ENCODE results near the gene RAPH1. TPM values are rescaled to one million over a fixed set of nuclear protein-coding genes. Genes with fewer than 3 reads are reported as not detected.

RAPH1 gene
- total and polyA plus RNA-seq, 9 of the 15 experiments (the other 6 are each of a cell fraction or from before 2014, with no cell fraction given): 0.07 to 0.71 (median 0.27) TPM

DNA sequence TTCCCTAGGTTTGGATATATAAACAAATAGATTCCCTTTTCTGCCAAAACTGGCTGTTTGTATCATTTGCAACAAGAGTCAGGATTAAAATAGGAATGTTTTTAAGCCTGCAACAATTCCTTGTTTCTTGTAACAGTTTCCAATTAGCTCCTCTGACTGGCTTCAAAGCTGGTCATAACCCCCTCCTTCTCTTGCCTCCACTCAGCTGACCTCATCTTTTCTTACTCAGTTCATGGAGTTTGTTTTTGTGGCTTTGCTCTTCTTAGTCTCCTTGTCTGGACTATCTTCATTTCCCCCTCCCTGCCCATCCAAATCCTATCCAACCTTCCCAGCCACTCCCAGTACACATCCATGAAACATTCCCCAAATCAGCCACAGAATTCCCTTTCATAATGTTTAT is 14.3 kb upstream of the RAPH1 start:
- no TSS peak for BruUV-seq (replicated peaks)
- no peak overlapping the region for H3K27ac ChIP-seq (ENCODE audit: extremely low read depth, low read depth, low read length)
- peaks cover 0 to 11% of the 10 kb centered on the region in 2 experiments; a peak in 3 of 5 replicates for H3K27me3 ChIP-seq (ENCODE audit: control insufficient read depth in 2 of 2, insufficient read depth in 2 of 2, low read length in 2 of 2)
- H3K4me3 ChIP-seq: no peak overlapping the region
- no peak overlapping the region for H3K9ac ChIP-seq (ENCODE audit: insufficient read depth in 1 of 2, low read depth in 2 of 2, low read length in 2 of 2)
- no peak overlapping the region for H3K4me2 ChIP-seq (ENCODE audit: insufficient read depth, low read length)
- FAIRE-seq (no peak), ATAC-seq (no peak), DNase-seq (ENCODE audit: extremely low read depth in 1 of 4, low spot score in 3 of 4) (no peak)
- H3K36me3 ChIP-seq (ENCODE audit: control insufficient read depth, insufficient read depth, low read length): no peaks in the 10 kb centered on the region
- intact Hi-C loops (cut with micrococcal nuclease): no loop called here
- POLR2A ChIA-PET: no interaction called here
- no peaks in the 10 kb centered on the region for H3K4me1 ChIP-seq (replicated peaks in 1 of 2; ENCODE audit: control insufficient read depth in 2 of 2, insufficient read depth in 2 of 2, low read length in 2 of 2)
- H4K20me1 ChIP-seq (replicated peaks; ENCODE audit: control insufficient read depth, insufficient read depth, low read length): no peaks in the 10 kb centered on the region
- no peaks in the 10 kb centered on the region for H3K9me1 ChIP-seq (ENCODE audit: control insufficient read depth, insufficient read depth, low read length)
- H2AFZ ChIP-seq (ENCODE audit: low read depth, low read length): no peak overlapping the region
- CTCF ChIA-PET (ENCODE audit: low intra/inter-chr PET ratio): no interaction called here
- in situ Hi-C loops (cut with MboI): no loop called here
- H3K79me2 ChIP-seq (ENCODE audit: control insufficient read depth, insufficient read depth, low read length): no peaks in the 10 kb centered on the region
- H3K9me3 ChIP-seq (replicated peaks; ENCODE audit: control insufficient read depth, insufficient read depth, low read depth, low read length): no peaks in the 10 kb centered on the region
- TF ChIP-seq ZNF174 (CRISPR knock-in tag; IDR thresholded peaks at IDR 0.05): no peak
- no peak for TF ChIP-seq ILK (tag; IDR thresholded peaks at IDR 0.05; ENCODE audit: borderline replicate concordance, low read depth)
- TF ChIP-seq ZFPM2 (CRISPR knock-in tag; IDR thresholded peaks at IDR 0.05): no peak
- TF ChIP-seq, protein P1, sequence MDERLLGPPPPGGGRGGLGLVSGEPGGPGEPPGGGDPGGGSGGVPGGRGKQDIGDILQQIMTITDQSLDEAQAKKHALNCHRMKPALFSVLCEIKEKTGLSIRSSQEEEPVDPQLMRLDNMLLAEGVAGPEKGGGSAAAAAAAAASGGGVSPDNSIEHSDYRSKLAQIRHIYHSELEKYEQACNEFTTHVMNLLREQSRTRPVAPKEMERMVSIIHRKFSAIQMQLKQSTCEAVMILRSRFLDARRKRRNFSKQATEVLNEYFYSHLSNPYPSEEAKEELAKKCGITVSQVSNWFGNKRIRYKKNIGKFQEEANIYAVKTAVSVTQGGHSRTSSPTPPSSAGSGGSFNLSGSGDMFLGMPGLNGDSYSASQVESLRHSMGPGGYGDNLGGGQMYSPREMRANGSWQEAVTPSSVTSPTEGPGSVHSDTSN (CRISPR knock-in tag; IDR thresholded peaks at IDR 0.05; ENCODE audit: low read depth): no peak
- TF ChIP-seq, protein P1 (tag; conservative IDR thresholded peaks at IDR 0.05; ENCODE audit: low read depth): no peak
- TF ChIP-seq, protein P2, sequence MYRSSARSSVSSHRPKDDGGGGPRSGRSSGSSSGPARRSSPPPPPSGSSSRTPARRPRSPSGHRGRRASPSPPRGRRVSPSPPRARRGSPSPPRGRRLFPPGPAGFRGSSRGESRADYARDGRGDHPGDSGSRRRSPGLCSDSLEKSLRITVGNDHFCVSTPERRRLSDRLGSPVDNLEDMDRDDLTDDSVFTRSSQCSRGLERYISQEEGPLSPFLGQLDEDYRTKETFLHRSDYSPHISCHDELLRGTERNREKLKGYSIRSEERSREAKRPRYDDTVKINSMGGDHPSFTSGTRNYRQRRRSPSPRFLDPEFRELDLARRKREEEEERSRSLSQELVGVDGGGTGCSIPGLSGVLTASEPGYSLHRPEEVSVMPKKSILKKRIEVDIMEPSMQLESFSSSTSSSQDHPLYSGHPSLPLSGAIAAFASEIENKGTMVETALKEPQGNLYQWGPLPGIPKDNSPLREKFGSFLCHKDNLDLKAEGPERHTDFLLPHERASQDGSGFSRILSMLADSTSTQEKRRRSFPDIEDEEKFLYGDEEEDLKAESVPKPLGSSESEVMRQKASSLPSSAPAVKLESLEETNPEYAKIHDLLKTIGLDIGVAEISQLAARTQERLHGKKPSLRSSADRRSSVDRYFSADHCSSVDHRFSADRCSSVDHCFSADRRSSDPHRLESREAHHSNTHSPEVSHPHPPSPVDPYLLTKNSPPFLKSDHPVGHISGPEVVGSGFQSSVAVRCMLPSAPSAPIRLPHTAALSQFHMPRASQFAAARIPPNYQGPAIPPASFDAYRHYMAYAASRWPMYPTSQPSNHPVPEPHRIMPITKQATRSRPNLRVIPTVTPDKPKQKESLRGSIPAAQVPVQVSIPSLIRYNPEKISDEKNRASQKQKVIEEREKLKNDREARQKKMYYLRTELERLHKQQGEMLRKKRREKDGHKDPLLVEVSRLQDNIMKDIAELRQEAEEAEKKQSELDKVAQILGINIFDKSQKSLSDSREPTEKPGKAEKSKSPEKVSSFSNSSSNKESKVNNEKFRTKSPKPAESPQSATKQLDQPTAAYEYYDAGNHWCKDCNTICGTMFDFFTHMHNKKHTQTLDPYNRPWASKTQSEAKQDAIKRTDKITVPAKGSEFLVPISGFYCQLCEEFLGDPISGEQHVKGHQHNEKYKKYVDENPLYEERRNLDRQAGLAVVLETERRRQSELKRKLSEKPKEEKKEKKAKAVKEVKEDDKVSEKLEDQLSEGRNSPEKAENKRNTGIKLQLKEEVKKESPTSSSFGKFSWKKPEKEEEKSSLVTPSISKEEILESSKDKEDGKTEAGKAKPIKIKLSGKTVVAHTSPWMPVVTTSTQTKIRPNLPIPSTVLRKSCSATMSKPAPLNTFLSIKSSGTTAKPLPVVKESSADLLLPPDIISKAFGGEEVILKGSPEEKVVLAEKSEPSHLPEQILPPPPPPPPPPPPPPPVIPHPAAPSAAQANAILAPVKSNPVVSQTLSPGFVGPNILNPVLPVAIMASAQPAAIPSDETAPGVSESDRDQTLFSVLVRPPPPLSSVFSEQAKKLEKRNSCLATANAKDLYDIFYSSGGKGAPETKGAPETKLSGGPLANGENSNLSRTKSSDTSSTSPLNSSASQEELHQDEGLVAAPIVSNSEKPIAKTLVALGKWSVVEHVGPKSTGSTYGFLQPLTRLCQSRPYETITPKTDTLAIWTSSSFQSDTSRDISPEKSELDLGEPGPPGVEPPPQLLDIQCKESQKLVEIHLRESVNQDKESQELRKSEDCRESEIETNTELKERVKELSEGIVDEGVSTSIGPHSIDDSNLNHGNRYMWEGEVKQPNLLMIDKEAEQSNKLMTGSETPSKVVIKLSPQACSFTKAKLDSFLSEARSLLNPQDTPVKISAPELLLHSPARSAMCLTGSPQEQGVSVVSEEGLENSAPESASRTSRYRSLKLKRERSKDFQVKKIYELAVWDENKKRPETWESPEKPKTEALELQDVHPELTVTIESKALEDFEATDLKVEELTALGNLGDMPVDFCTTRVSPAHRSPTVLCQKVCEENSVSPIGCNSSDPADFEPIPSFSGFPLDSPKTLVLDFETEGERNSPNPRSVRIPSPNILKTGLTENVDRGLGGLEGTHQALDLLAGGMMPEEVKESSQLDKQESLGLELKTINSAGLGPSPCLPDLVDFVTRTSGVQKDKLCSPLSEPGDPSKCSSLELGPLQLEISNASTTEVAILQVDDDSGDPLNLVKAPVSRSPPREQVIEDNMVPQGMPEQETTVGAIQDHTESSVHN (IDR thresholded peaks at IDR 0.05; ENCODE audit: borderline replicate concordance in 1 of 2, low read depth in 1 of 2): no peak
- no peak for TF ChIP-seq NCOA1 (IDR thresholded peaks at IDR 0.05; ENCODE audit: low read depth)
- TF ChIP-seq STAT5A (IDR thresholded peaks at IDR 0.05; ENCODE audit: borderline replicate concordance, low read length): no peak
- no peak for TF ChIP-seq FOXM1 (IDR thresholded peaks at IDR 0.05; ENCODE audit: low read depth)
- no peak for TF ChIP-seq FOXM1 (CRISPR knock-in tag; IDR thresholded peaks at IDR 0.05; ENCODE audit: low read depth)
- TF ChIP-seq, protein P3, sequence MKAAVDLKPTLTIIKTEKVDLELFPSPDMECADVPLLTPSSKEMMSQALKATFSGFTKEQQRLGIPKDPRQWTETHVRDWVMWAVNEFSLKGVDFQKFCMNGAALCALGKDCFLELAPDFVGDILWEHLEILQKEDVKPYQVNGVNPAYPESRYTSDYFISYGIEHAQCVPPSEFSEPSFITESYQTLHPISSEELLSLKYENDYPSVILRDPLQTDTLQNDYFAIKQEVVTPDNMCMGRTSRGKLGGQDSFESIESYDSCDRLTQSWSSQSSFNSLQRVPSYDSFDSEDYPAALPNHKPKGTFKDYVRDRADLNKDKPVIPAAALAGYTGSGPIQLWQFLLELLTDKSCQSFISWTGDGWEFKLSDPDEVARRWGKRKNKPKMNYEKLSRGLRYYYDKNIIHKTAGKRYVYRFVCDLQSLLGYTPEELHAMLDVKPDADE (conservative IDR thresholded peaks at IDR 0.05; ENCODE audit: control insufficient read depth, low read depth, low read length): no peak
- TF ChIP-seq ZNF668 (CRISPR knock-in tag; IDR thresholded peaks at IDR 0.05): no peak

Data from K562 (cell line).